HepG2 (cell line): ENCODE data around the gene ARID3C. TPM values are rescaled to one million over a fixed set of nuclear protein-coding genes. Genes with fewer than 3 reads are reported as not detected.

ENCODE experiments used
- BRD4 ChIP-seq: sonication (generic); formaldehyde crosslinking; IDR thresholded peaks from 2 replicates; pipeline ENCODE4 v1.4.0; 2020; ENCODE audit warnings: missing genetic modification reagents
- DBP ChIP-seq: sonication (generic); formaldehyde crosslinking; IDR thresholded peaks from 2 replicates; pipeline ENCODE4 v1.4.0; 2020; ENCODE audit warnings: missing genetic modification reagents; ENCODE audit errors: not compliant biosample characterization
- ETS1 ChIP-seq: sonication (generic); formaldehyde crosslinking; IDR thresholded peaks from 2 replicates; pipeline ENCODE4 v1.4.0; 2020; ENCODE audit warnings: missing genetic modification reagents
- FUBP1 ChIP-seq: sonication (generic); formaldehyde crosslinking; IDR thresholded peaks from 2 replicates; pipeline ENCODE4 v1.5.1; 2020; ENCODE audit warnings: missing genetic modification reagents, mild to moderate bottlenecking, borderline replicate concordance
- IKZF4 ChIP-seq: sonication (generic); formaldehyde crosslinking; IDR thresholded peaks from 2 replicates; pipeline ENCODE4 v1.5.1; 2020; ENCODE audit warnings: borderline replicate concordance, mild to moderate bottlenecking, low read depth, missing genetic modification reagents; ENCODE audit errors: not compliant biosample characterization
- LCORL ChIP-seq, 2 experiments: fragments of 450-650 bp in 1 of 2; sonication (generic) in 1 of 2; formaldehyde crosslinking in 1 of 2; IDR thresholded peaks; 2 replicates each; pipeline versions ENCODE4 v1.5.0 to v1.6.1; 2017 to 2020; ENCODE audit warnings: antibody characterized with exemption in 1 of 2, missing genetic modification reagents in 1 of 2
- MAX ChIP-seq: IDR thresholded peaks from 2 replicates; pipeline ENCODE4 v1.6.1; 2012; ENCODE audit warnings: inconsistent platforms
- MED1 ChIP-seq: sonication (generic); formaldehyde crosslinking; IDR thresholded peaks from 2 replicates; pipeline ENCODE4 v1.4.0; 2020; ENCODE audit warnings: missing genetic modification reagents
- MIER2 ChIP-seq: IDR thresholded peaks from 2 replicates; pipeline ENCODE4 v1.6.1; 2016; ENCODE audit warnings: missing biosample characterization, missing genetic modification reagents
- NFATC3 ChIP-seq: sonication (generic); formaldehyde crosslinking; IDR thresholded peaks from 2 replicates; pipeline ENCODE4 v1.5.1; 2020; ENCODE audit warnings: mild to moderate bottlenecking, missing genetic modification reagents
- NRL ChIP-seq: sonication (generic); formaldehyde crosslinking; IDR thresholded peaks from 2 replicates; pipeline ENCODE4 v1.5.0; 2020; ENCODE audit warnings: missing genetic modification reagents, mild to moderate bottlenecking, moderate library complexity, borderline replicate concordance
- TBP ChIP-seq: sonication (generic); formaldehyde crosslinking; IDR thresholded peaks from 2 replicates; pipeline ENCODE4 v1.5.0; 2020; ENCODE audit warnings: missing genetic modification reagents
- ZMYM4 ChIP-seq: sonication (generic); formaldehyde crosslinking; IDR thresholded peaks from 2 replicates; pipeline ENCODE4 v1.8.1; 2023; ENCODE audit warnings: mild to moderate bottlenecking, missing genetic modification reagents
- ZNF10 ChIP-seq: sonication (generic); formaldehyde crosslinking; IDR thresholded peaks from 2 replicates; pipeline ENCODE4 v1.4.0; 2020; ENCODE audit warnings: mild to moderate bottlenecking, low read depth, missing genetic modification reagents, borderline replicate concordance
- ZNF225 ChIP-seq: sonication (generic); formaldehyde crosslinking; IDR thresholded peaks from 2 replicates; pipeline ENCODE4 v1.4.0; 2020; ENCODE audit warnings: mild to moderate bottlenecking, missing genetic modification reagents
- ZNF264 ChIP-seq: sonication (generic); formaldehyde crosslinking; IDR thresholded peaks from 2 replicates; pipeline ENCODE4 v1.4.0; 2020; ENCODE audit warnings: missing genetic modification reagents
- ZNF331 ChIP-seq: sonication (generic); formaldehyde crosslinking; IDR thresholded peaks from 2 replicates; pipeline ENCODE4 v1.4.0; 2020; ENCODE audit warnings: missing genetic modification reagents
- ZNF33B ChIP-seq: sonication (generic); formaldehyde crosslinking; IDR thresholded peaks from 2 replicates; pipeline ENCODE4 v1.5.1; 2020; ENCODE audit warnings: mild to moderate bottlenecking, missing genetic modification reagents
- ZNF44 ChIP-seq: sonication (generic); formaldehyde crosslinking; IDR thresholded peaks from 2 replicates; pipeline ENCODE4 v1.5.1; 2020; ENCODE audit warnings: mild to moderate bottlenecking, missing genetic modification reagents
- ZNF552 ChIP-seq: sonication (generic); formaldehyde crosslinking; IDR thresholded peaks from 2 replicates; pipeline ENCODE4 v1.9.0; 2022; ENCODE audit warnings: missing genetic modification reagents, mild to moderate bottlenecking, borderline replicate concordance
- ZNF574 ChIP-seq: sonication (generic); formaldehyde crosslinking; IDR thresholded peaks from 2 replicates; pipeline ENCODE4 v1.4.0; 2020; ENCODE audit warnings: missing genetic modification reagents
- ZNF724P ChIP-seq: sonication (generic); formaldehyde crosslinking; IDR thresholded peaks from 2 replicates; pipeline ENCODE4 v1.8.0; 2022; ENCODE audit warnings: missing genetic modification reagents, borderline replicate concordance
- ZNF839 ChIP-seq: sonication (generic); formaldehyde crosslinking; IDR thresholded peaks from 2 replicates; pipeline ENCODE4 v1.4.0; 2020; ENCODE audit warnings: missing genetic modification reagents, mild to moderate bottlenecking, borderline replicate concordance
- polyA plus RNA-seq, 8 experiments: library from polyadenylated mRNA; depleted of rRNA in 3 of 8; stranded (reverse) in 7 of 8; unstranded in 1 of 8; fragments of >200 nt; fragmentation: Illumina TruSeq in 4 of 8; extraction: Trizol in 4 of 8; gene quantifications; 2 replicates each; pipeline versions ENCODE4 v1.2.1 to v1.2.3, GENCODE V29; 2011 to 2016; ENCODE audit warnings: low read depth in 4 of 8, missing spikeins in 1 of 8, mixed read lengths in 1 of 8; ENCODE audit not compliant: insufficient read depth in 1 of 8
- total RNA-seq, 5 experiments: library from RNA; depleted of rRNA; stranded (reverse); fragments of >200 nt; fragmentation: Illumina TruSeq; extraction: Trizol; gene quantifications; 2 replicates each; pipeline ENCODE4 v1.2.3, GENCODE V29; 2016; ENCODE audit warnings: low read depth in 1 of 5

ARID3C gene
- total and polyA plus RNA-seq, 2 of the 13 experiments (the other 11 are each of a cell fraction or from before 2014, with no cell fraction given): not detected

GRCh38 chr9:34636791-34637355 lies 8.0 kb upstream of the ARID3C start (continued):
- TF ChIP-seq ZNF839 (CRISPR knock-in tag) (no peak), TBP (no peak), LCORL (IDR thresholded peaks at IDR 0.05) (no peak), LCORL (CRISPR knock-in tag; IDR thresholded peaks at IDR 0.05) (0 out of 2 replicates have a peak, but pooled peaks have one; percentile 6), ZNF264 (CRISPR knock-in tag) (0 out of 2 replicates have a peak, but pooled peaks have one; percentile 46), ZMYM4 (CRISPR knock-in tag) (no peak), MAX (peak; percentile 93; the same call in 1 of the 2 replicates), FUBP1 (CRISPR knock-in tag) (no peak), NRL (0 out of 2 replicates have a peak, but pooled peaks have one; percentile 26), ZNF10 (CRISPR knock-in tag) (no peak), ZNF552 (CRISPR knock-in tag) (0 out of 2 replicates have a peak, but pooled peaks have one; percentile 60), BRD4 (CRISPR knock-in tag) (no peak), IKZF4 (CRISPR knock-in tag) (peak; percentile 77), ZNF44 (CRISPR knock-in tag) (0 out of 2 replicates have a peak, but pooled peaks have one; percentile 75), ETS1 (CRISPR knock-in tag) (0 out of 2 replicates have a peak, but pooled peaks have one; percentile 22), ZNF724P (CRISPR knock-in tag) (no peak), ZNF33B (CRISPR knock-in tag) (no peak), ZNF574 (no peak), MED1 (CRISPR knock-in tag) (no peak), NFATC3 (peak; percentile 74; the same call in 1 of the 2 replicates), ZNF331 (CRISPR knock-in tag) (no peak), MIER2 (CRISPR knock-in tag) (no peak), ZNF225 (CRISPR knock-in tag) (0 out of 2 replicates have a peak, but pooled peaks have one; percentile 16), DBP (CRISPR knock-in tag) (no peak)
